Activated T-helper 9 cell treated with anti-CD3 and anti-CD28 coated beads, Interleukin-2, amount 50 U/mL, for 16 hours (primary cell): ENCODE data around the gene MSLN.
"Not testable (repeated sequence)": the region's sequence is repeated elsewhere in the genome, so short reads cannot be mapped to it uniquely, and the experiment has no call there.

Experiments used
- DNase-seq: peaks from one replicate; pipeline ENCODE4 v3.0.0-alpha.2; 2020; ENCODE audit warnings: low read depth

Gene MSLN

DNA sequence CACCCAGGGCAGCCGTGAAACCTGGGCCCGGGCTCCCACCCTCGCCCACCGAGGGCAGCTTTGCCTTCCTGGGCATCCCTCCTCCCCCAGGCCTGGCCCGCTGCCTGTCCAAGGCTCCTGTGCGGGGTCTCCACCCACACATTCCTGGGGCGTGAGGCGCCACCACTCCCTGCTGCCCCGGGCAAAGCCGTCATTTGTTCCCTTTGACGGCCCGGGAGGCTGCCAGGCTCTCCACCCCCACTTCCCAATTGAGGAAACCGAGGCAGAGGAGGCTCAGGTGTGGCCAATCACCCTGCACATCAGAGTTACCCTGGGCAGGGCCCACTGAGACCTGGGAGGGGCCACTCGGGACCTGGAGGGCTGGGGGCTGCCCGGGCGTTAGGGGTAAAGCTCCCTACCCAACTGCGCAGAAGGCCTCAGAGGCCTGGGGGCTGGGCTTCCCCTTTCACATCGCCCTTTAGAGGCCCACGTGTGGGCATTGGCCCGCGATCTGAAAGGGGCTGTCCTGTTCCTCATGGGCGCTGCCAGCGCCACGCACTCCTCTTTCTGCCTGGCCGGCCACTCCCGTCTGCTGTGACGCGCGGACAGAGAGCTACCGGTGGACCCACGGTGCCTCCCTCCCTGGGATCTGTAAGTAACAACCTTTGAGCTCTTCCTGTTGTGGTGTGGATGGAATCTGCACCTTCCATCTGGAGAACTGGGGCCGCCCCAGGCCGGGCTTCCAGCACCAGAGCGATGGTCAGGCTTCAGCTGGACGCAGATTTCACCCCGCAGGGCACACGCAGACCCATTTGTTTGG, at the start of gene MSLN:
TSS of gene MSLN (plus strand) at position 190 of the 799 bp plus-strand sequence. CDS start 1,947 bp downstream, outside the sequence.
- DNase-seq: no peak

GRCh38 chr16:711084-711483, 49.5 kb upstream of the MSLN start:
- no peak for DNase-seq

DNA sequence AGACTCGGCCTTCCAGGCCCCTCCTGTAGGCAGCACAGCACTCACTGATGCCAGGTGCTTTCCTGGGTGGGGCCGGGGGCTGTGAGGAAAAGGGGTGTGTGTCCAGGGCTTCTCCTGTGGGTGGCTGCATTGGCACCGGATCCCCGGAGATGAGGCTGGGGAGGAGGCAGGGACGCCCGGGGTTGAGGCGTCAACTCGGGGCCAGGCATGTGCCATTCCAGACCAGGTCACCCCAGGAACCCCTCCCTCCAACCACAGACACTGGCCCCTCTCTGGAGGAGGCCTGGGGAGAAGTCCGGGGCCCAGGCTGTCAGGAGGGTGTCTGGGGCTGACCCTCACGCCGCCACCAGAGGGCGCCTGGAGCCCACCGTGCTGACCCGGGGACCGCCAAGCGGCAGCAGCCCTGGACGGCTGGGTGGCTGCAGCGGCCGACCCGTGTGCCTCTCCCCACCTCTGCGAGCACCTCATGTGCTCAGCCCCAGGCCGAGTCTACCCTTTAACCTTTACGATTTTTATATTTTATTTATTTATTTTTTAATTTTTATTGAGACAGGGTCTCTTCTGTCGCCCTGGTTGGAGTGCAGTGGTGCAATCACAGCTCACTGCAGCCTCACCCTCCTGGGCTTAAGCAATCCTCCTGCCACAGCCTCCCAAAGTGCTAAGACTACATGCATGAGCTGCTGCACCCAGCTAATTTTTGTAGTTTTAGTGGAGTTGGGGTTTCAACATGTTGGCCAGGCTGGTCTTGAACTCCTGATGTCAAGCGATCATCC, 48.8 kb upstream of the MSLN start:
- DNase-seq: peak; percentile 73

DNA sequence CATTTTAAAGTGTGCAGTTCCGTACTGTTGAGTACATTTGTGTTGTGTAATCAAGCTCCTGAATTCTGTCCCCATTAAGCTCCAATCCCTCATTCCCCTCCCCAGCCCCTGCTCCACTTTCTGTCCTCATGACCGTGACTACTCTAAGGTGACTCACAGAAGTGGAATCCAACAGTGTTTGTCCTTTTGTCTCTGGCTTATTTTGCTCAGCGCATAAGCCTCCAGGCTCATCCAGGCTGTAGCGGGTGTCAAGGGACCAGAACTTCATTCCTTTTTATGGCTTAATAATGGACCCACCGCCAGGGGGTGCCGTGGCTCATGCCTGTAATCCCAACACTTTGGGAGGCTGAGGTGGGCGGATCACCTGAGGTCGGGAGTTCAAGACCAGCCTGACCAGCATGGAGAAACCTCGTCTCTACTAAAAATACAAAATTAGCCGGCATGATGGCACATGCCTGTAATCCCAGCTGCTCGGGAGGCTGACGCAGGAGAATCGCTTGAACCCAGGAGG, 47.7 kb upstream of the MSLN start:
- not testable (repeated sequence) for DNase-seq

DNA sequence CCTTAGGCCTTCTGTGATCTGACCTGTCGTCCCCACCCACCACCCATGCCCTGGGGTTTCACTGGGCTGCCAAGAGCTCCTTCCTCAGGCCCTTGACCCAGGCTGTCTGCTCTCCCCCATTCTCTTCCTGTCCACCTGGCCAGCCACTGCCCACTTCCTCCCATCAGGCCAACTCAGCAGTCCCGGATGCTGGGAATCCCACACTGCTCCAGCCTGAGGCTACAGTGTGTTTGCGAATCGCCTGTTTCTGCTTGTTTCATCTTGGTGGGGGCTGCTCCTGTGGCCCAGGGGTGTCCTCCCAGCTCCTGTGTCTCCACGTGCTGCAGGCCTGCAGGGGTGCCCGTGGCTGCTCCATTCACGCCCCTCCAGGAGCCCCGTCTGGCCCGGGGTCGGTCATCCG, 46.5 kb upstream of the MSLN start:
- no peak for DNase-seq

DNA sequence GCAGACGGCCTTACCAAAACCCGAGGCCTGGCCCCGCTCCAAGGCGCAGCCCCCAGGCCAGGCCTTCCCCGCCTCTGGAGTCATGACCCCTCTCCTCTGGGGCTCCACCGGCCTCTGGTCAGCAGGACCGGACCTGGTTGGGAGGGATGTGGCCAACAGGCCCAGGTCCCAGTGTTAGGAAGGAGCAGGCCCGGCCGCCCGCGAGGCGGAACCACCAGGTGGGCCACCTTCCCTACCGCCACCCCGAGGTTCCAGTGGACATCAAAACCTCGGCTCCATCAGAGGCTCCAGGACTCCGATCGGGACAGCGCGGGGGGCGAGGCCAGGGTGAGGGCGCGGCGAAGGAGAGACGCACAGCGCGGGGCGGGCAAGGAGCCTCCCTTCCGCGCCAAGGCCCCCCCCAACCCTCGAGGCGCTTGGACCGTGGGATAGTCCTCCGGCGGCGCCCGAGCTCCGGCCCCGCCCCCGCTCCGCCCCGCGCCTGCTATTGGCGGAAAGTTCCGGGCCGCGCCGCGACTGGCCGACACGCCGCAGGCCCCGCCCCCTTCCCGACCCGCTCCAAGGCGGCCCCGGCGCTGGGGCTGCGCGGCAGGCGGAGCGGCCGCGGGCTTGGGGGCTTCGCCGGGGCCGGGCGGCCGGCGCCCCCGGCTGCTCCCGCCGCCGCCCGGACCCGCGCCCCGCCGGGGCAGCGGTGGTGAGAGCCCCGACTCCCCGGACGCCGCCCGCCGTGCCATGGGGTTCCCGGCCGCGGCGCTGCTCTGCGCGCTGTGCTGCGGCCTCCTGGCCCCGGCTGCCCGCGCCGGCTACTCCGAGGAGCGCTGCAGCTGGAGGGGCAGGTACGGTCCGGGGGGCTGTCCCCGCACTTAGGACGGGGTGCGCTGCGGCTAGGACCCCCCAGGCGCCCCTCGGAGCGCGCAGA, 45.7 kb upstream of the MSLN start, which contains the start of gene METRN:
TSS of gene METRN (plus strand) at position 561 of the 919 bp plus-strand sequence. CDS start at position 733, 172 bp downstream.
- peak; percentile 86 for DNase-seq

DNA sequence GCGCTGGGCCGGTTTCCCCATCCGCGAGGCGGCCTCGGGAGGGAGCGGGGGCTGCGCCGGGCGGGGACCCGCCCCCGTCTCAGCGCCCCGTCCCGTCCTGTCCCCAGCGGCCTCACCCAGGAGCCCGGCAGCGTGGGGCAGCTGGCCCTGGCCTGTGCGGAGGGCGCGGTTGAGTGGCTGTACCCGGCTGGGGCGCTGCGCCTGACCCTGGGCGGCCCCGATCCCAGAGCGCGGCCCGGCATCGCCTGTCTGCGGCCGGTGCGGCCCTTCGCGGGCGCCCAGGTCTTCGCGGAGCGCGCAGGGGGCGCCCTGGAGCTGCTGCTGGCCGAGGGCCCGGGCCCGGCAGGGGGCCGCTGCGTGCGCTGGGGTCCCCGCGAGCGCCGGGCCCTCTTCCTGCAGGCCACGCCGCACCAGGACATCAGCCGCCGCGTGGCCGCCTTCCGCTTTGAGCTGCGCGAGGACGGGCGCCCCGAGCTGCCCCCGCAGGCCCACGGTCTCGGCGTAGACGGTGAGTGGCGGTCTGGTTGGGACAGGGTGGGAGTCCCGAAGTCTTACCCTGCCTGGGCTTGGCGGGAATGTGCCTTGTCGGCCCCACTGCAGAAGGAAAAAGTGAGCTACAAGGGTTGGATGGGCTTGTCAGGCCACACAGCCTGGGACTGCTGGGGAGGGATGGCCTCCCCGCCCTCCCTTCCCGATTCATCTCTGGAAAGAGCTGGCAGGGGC, 44.9 kb upstream of the MSLN start:
- no peak for DNase-seq

DNA sequence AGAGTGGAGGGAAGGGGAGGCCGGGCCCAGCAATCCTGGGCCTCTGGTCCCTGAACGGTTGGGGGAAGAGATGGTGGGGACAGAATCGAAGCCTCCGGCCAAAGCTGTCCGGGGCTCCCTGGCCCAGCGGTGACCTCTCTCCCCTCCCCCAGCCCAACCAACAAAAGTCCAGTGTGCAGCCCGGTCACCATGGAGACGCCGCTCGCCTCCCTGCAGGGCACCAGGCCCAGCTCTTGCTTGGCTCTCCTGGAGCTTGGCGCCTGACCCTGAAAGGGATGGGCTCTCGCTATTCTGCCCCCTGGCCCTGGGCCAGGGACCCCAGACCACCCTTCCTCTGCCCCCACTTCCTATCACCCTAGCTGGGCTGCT, 44.4 kb upstream of the MSLN start:
- DNase-seq: no peak

DNA sequence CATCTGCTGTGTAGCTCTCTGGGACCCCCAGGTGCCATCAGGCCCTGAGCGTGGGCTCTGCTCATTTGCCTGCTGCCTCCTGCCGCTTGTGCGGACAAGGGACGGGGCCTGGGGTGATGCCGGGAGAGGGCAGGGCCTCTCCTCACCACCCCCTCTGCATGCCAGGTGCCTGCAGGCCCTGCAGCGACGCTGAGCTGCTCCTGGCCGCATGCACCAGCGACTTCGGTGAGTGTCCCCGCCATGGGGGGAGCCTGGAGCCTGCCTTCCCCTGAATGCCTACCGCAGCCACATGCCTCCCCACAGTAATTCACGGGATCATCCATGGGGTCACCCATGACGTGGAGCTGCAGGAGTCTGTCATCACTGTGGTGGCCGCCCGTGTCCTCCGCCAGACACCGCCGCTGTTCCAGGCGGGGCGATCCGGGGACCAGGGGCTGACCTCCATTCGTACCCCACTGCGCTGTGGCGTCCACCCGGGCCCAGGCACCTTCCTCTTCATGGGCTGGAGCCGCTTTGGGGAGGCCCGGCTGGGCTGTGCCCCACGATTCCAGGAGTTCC, 43.7 kb upstream of the MSLN start:
- no peak for DNase-seq

DNA sequence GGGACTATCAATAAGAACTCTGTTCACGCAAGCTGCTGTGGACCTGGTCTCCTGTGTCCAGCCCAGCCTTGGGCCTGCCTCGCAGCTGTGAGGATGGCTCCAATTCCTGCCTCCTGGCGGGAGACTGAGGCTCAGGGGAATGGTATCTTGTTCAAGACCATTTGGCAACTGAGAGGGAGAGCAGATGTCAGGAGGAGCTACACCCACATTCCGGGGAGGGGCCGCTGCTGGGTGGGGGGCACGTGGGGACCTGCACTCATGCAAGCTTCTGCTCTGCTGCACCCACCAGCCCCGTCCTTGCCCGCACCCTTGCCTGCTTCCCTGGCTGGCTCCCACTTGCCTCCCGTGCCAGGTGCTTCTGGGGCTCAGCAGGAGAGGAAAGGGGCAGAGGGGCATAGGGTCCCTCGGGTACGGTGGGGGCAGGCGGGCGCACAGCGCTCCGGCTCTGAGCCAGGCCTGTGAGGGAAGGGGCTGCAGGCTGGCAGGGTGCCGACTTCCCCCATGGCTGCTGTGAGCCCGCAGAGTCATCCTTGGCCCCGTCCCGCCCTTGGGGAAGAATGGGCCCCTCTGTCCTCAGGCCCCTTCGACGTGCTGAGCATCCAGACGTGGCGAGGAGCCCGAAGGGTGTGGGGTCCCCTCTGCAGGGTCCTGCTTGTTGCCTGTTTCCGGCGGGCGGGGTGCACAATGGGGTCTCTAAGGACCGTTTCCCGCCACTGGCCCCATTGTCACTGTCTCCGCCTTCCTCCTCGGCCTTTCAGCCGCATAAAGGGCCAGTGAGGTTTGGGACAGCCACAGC, 42.9 kb upstream of the MSLN start:
- no peak for DNase-seq

- DNase-seq: no peak
Measured at GRCh38 chr16:718389-718788, 42.1 kb upstream of the MSLN start.

DNA sequence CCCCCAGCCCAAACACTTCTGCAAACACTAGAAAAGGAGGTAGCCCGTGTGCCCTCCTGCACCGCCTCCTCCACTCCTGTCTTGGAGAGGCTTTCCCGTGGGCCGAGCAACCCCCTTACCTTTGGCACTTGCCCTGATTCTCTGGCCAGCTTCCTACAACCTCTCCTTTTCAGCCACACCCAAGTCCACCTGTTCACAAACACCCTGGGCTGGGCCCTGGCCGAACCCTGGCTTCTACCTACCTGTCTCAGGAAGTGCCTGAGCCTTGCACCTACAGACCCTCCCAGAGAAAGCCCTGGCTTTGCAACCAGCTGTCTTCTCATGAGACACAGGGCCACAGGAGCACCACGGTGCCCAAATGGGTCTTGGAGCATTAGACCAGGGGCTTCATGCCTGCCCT, 41.6 kb upstream of the MSLN start:
- DNase-seq: no peak

DNA sequence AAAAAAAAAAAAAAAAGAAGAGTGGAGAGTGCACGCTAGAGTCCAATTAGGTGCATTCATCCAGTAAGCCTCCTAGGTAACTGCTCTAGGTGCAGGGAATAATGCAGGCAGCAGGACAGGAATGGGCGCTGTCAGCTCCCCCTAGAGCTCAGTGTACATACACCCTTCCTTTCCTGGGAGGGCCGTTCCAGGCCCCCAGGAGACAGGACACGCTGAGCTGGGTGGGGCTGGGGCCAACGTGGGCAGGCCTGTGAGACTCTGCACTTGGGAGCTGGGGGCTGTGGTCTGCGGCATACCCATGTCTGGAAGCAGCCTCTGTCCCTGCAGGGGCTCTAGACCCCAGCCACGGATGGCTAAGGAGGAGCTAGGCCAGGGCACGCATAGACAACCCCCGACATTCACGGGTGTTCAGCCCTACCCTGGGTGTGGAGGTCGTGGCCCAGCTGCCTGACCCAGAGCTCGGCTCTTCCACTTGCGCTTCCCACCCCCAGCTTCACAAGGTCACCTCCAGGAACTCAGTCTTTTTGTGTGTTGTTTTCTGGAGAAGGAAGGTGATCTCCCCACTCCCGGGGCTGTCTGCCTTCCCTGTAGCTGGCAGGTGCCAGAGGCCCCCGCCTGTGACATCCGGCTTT, 40.6 kb upstream of the MSLN start:
- no peak for DNase-seq

- DNase-seq: no peak
Measured at GRCh38 chr16:720447-720989, 40.0 kb upstream of the MSLN start.

DNA sequence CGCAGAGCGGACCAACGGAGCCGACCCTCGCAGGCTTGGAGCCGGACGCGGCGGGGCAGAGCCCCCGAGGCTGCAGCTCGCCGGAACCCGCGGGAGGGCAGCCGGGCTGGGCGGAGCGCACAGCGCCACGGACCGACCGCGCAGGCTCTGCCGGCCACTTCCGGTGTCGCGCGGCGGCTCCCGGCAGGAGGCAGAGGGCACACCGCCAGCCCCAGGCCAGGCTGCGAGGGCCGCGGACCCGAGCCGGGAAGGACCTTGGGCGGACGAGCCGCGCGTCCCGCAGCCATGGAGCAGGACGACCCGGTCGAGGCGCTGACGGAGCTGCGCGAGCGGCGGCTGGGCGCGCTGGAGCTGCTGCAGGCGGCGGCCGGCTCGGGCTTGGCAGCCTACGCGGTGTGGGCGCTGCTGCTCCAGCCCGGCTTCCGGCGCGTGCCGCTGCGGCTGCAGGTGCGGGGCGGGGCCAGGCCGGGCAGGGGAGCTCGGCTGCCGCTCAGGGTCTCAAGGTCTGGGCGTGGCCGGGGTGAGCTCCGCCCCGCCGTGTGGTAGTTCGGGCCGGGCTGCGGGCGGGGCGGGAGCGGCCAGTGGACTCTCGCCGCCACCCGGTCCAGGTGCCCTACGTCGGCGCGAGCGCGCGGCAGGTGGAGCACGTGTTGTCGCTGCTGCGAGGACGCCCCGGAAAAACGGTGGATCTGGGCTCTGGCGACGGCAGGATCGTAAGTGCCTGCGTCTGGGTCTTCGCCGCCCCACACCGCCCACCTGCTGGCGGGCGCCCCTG, 39.4 kb upstream of the MSLN start, which contains the start of gene ANTKMT:
TSS of gene ANTKMT (plus strand) at position 157 of the 775 bp plus-strand sequence. CDS start at position 286, 129 bp downstream.
- DNase-seq: peak; percentile 54

GRCh38 chr16:721765-722540, 38.6 kb upstream of the MSLN start:
- no peak for DNase-seq

- DNase-seq: no peak
Measured at GRCh38 chr16:722835-723633, 37.5 kb upstream of the MSLN start.
